ENCODE results near the gene SH3GL3.

The SH3GL3 gene

GRCh38 chr15:83475551-83475950, 28.4 kb downstream of the SH3GL3 start:
- no peak overlapping the region for H3K4ac ChIP-seq (ENCODE audit: low read length)
- H4K91ac ChIP-seq (ENCODE audit: low read depth, low read length, poor library complexity) = no peak overlapping the region
- no peak overlapping the region for H3K27ac ChIP-seq (replicated peaks; ENCODE audit: low read length)
- H3K4me2 ChIP-seq (ENCODE audit: insufficient read depth, low read length, poor library complexity, severe bottlenecking) = no peak overlapping the region
- H3K18ac ChIP-seq (ENCODE audit: low read length) = no peak overlapping the region
- H3K23ac ChIP-seq (ENCODE audit: low read depth, low read length, poor library complexity) = no peak overlapping the region
- no peak overlapping the region for H2BK120ac ChIP-seq (ENCODE audit: low read depth, low read length)
- H3K4me1 ChIP-seq (ENCODE audit: control insufficient read depth in 2 of 2, insufficient read depth in 1 of 2, low read depth in 1 of 2, low read length in 2 of 2) = peaks cover 0 to 7% of the 10 kb centered on the region in 2 donors
- DNase-seq (ENCODE audit: low spot score) = peak; percentile 15
- H2AFZ ChIP-seq (ENCODE audit: low read length) = no peak overlapping the region
- no peak overlapping the region for H2BK5ac ChIP-seq (ENCODE audit: low read length)
- H2BK15ac ChIP-seq (ENCODE audit: low read length) = no peak overlapping the region
- no peaks in the 10 kb centered on the region for H3K27me3 ChIP-seq (ENCODE audit: control insufficient read depth in 3 of 3, insufficient read depth in 3 of 3, low read depth in 1 of 3, low read length in 3 of 3)
- no peak overlapping the region for H3K9ac ChIP-seq (ENCODE audit: low read depth, low read length, poor library complexity)
- no peak overlapping the region for H4K8ac ChIP-seq (ENCODE audit: low read depth, low read length)
- no peak overlapping the region for H2BK12ac ChIP-seq (ENCODE audit: low read length)
- peaks cover 0 to 2% of the 10 kb centered on the region in 2 donors for H3K9me3 ChIP-seq (replicated peaks in 1 of 2; ENCODE audit: control insufficient read depth in 2 of 2, insufficient read depth in 1 of 2, low read depth in 1 of 2, low read length in 2 of 2)
- no CpG with 5 or more reads among the region's 2 CpGs for WGBS, 2 donors (ENCODE audit: extremely low coverage in 2 of 2, insufficient read length in 2 of 2, insufficient replicate concordance in 1 of 2)
- no peak overlapping the region for H3K14ac ChIP-seq (ENCODE audit: low read length)
- H3K79me1 ChIP-seq (ENCODE audit: low read depth, low read length) = no peaks in the 10 kb centered on the region
- H3K4me3 ChIP-seq (ENCODE audit: low read length in 2 of 2) = no peak overlapping the region
- H2AK5ac ChIP-seq (ENCODE audit: low read depth, low read length) = no peak overlapping the region
- no peaks in the 10 kb centered on the region for H3K36me3 ChIP-seq (replicated peaks in 1 of 2; ENCODE audit: control insufficient read depth in 2 of 2, insufficient read depth in 2 of 2, low read length in 2 of 2)

- no CpG with 5 or more reads among the region's 2 CpGs for WGBS, 2 donors (ENCODE audit: extremely low coverage in 2 of 2, insufficient read length in 2 of 2, insufficient replicate concordance in 1 of 2)
Measured at GRCh38 chr15:83476066-83476465, 28.9 kb downstream of the SH3GL3 start.

GRCh38 chr15:83476708-83477107, 29.6 kb downstream of the SH3GL3 start:
- Histone ChIP-seq H3K4me3 (ENCODE audit: low read length in 2 of 2) (no peak overlapping the region), H3K9ac (ENCODE audit: low read depth, low read length, poor library complexity) (no peak overlapping the region), H3K9me3 (replicated peaks in 1 of 2; ENCODE audit: control insufficient read depth in 2 of 2, insufficient read depth in 1 of 2, low read depth in 1 of 2, low read length in 2 of 2) (peaks cover 0 to 2% of the 10 kb centered on the region in 2 donors), H3K36me3 (replicated peaks in 1 of 2; ENCODE audit: control insufficient read depth in 2 of 2, insufficient read depth in 2 of 2, low read length in 2 of 2) (no peaks in the 10 kb centered on the region), H3K18ac (ENCODE audit: low read length) (no peak overlapping the region), H4K8ac (ENCODE audit: low read depth, low read length) (no peak overlapping the region), H3K79me1 (ENCODE audit: low read depth, low read length) (no peaks in the 10 kb centered on the region), H3K23ac (ENCODE audit: low read depth, low read length, poor library complexity) (no peak overlapping the region), H3K27ac (replicated peaks; ENCODE audit: low read length) (no peak overlapping the region), H2BK12ac (ENCODE audit: low read length) (no peak overlapping the region), H2AFZ (ENCODE audit: low read length) (no peak overlapping the region), H3K4me1 (ENCODE audit: control insufficient read depth in 2 of 2, insufficient read depth in 1 of 2, low read depth in 1 of 2, low read length in 2 of 2) (peaks cover 0 to 7% of the 10 kb centered on the region in 2 donors), H2BK120ac (ENCODE audit: low read depth, low read length) (no peak overlapping the region), H2BK15ac (ENCODE audit: low read length) (no peak overlapping the region), H2AK5ac (ENCODE audit: low read depth, low read length) (no peak overlapping the region), H2BK5ac (ENCODE audit: low read length) (no peak overlapping the region), H3K14ac (ENCODE audit: low read length) (no peak overlapping the region), H3K4ac (ENCODE audit: low read length) (no peak overlapping the region), H4K91ac (ENCODE audit: low read depth, low read length, poor library complexity) (no peak overlapping the region), H3K4me2 (ENCODE audit: insufficient read depth, low read length, poor library complexity, severe bottlenecking) (no peak overlapping the region), H3K27me3 (ENCODE audit: control insufficient read depth in 3 of 3, insufficient read depth in 3 of 3, low read depth in 1 of 3, low read length in 3 of 3) (no peaks in the 10 kb centered on the region)
- DNase-seq (ENCODE audit: low spot score) = no peak
- WGBS, 2 donors (ENCODE audit: extremely low coverage in 2 of 2, insufficient read length in 2 of 2, insufficient replicate concordance in 1 of 2) = no CpG with 5 or more reads among the region's 2 CpGs

More at GRCh38 chr15:83476066-83476465, 28.9 kb downstream of the SH3GL3 start:
- no peak overlapping the region for H3K23ac ChIP-seq (ENCODE audit: low read depth, low read length, poor library complexity)
- H4K91ac ChIP-seq (ENCODE audit: low read depth, low read length, poor library complexity) = no peak overlapping the region
- H3K4me2 ChIP-seq (ENCODE audit: insufficient read depth, low read length, poor library complexity, severe bottlenecking) = no peak overlapping the region
- H2BK5ac ChIP-seq (ENCODE audit: low read length) = no peak overlapping the region
- no peak overlapping the region for H3K4me3 ChIP-seq (ENCODE audit: low read length in 2 of 2)
- no peak overlapping the region for H3K27ac ChIP-seq (replicated peaks; ENCODE audit: low read length)
- no peak overlapping the region for H2BK120ac ChIP-seq (ENCODE audit: low read depth, low read length)
- no peaks in the 10 kb centered on the region for H3K36me3 ChIP-seq (replicated peaks in 1 of 2; ENCODE audit: control insufficient read depth in 2 of 2, insufficient read depth in 2 of 2, low read length in 2 of 2)
- H2AK5ac ChIP-seq (ENCODE audit: low read depth, low read length) = no peak overlapping the region
- no peak overlapping the region for H2AFZ ChIP-seq (ENCODE audit: low read length)
- no peak overlapping the region for H2BK12ac ChIP-seq (ENCODE audit: low read length)
- DNase-seq (ENCODE audit: low spot score) = no peak
- peaks cover 0 to 7% of the 10 kb centered on the region in 2 donors for H3K4me1 ChIP-seq (ENCODE audit: control insufficient read depth in 2 of 2, insufficient read depth in 1 of 2, low read depth in 1 of 2, low read length in 2 of 2)
- H3K14ac ChIP-seq (ENCODE audit: low read length) = no peak overlapping the region
- H2BK15ac ChIP-seq (ENCODE audit: low read length) = no peak overlapping the region
- H3K9me3 ChIP-seq (replicated peaks in 1 of 2; ENCODE audit: control insufficient read depth in 2 of 2, insufficient read depth in 1 of 2, low read depth in 1 of 2, low read length in 2 of 2) = peaks cover 0 to 2% of the 10 kb centered on the region in 2 donors
- H3K27me3 ChIP-seq (ENCODE audit: control insufficient read depth in 3 of 3, insufficient read depth in 3 of 3, low read depth in 1 of 3, low read length in 3 of 3) = no peaks in the 10 kb centered on the region
- no peak overlapping the region for H3K9ac ChIP-seq (ENCODE audit: low read depth, low read length, poor library complexity)
- H3K4ac ChIP-seq (ENCODE audit: low read length) = no peak overlapping the region
- H3K18ac ChIP-seq (ENCODE audit: low read length) = no peak overlapping the region
- H4K8ac ChIP-seq (ENCODE audit: low read depth, low read length) = no peak overlapping the region
- no peaks in the 10 kb centered on the region for H3K79me1 ChIP-seq (ENCODE audit: low read depth, low read length)

GRCh38 chr15:83477172-83477807, 30.1 kb downstream of the SH3GL3 start:
- no peak overlapping the region for H3K4ac ChIP-seq (ENCODE audit: low read length)
- H3K4me1 ChIP-seq (ENCODE audit: control insufficient read depth in 2 of 2, insufficient read depth in 1 of 2, low read depth in 1 of 2, low read length in 2 of 2) = peaks cover 0 to 7% of the 10 kb centered on the region in 2 donors
- H3K18ac ChIP-seq (ENCODE audit: low read length) = no peak overlapping the region
- H3K27ac ChIP-seq (replicated peaks; ENCODE audit: low read length) = no peak overlapping the region
- no peak overlapping the region for H3K4me3 ChIP-seq (ENCODE audit: low read length in 2 of 2)
- DNase-seq (ENCODE audit: low spot score) = no peak
- no peak overlapping the region for H3K4me2 ChIP-seq (ENCODE audit: insufficient read depth, low read length, poor library complexity, severe bottlenecking)
- H2BK5ac ChIP-seq (ENCODE audit: low read length) = no peak overlapping the region
- H3K36me3 ChIP-seq (replicated peaks in 1 of 2; ENCODE audit: control insufficient read depth in 2 of 2, insufficient read depth in 2 of 2, low read length in 2 of 2) = no peaks in the 10 kb centered on the region
- peaks cover 0 to 2% of the 10 kb centered on the region in 2 donors for H3K9me3 ChIP-seq (replicated peaks in 1 of 2; ENCODE audit: control insufficient read depth in 2 of 2, insufficient read depth in 1 of 2, low read depth in 1 of 2, low read length in 2 of 2)
- H2BK120ac ChIP-seq (ENCODE audit: low read depth, low read length) = no peak overlapping the region
- H3K27me3 ChIP-seq (ENCODE audit: control insufficient read depth in 3 of 3, insufficient read depth in 3 of 3, low read depth in 1 of 3, low read length in 3 of 3) = no peaks in the 10 kb centered on the region
- H3K14ac ChIP-seq (ENCODE audit: low read length) = no peak overlapping the region
- H2AFZ ChIP-seq (ENCODE audit: low read length) = no peak overlapping the region
- no peak overlapping the region for H4K91ac ChIP-seq (ENCODE audit: low read depth, low read length, poor library complexity)
- no peak overlapping the region for H2BK15ac ChIP-seq (ENCODE audit: low read length)
- no peak overlapping the region for H3K23ac ChIP-seq (ENCODE audit: low read depth, low read length, poor library complexity)
- no peak overlapping the region for H2BK12ac ChIP-seq (ENCODE audit: low read length)
- H3K79me1 ChIP-seq (ENCODE audit: low read depth, low read length) = no peaks in the 10 kb centered on the region
- H3K9ac ChIP-seq (ENCODE audit: low read depth, low read length, poor library complexity) = no peak overlapping the region
- no CpG with 5 or more reads among the region's 3 CpGs for WGBS, 2 donors (ENCODE audit: extremely low coverage in 2 of 2, insufficient read length in 2 of 2, insufficient replicate concordance in 1 of 2)
- H4K8ac ChIP-seq (ENCODE audit: low read depth, low read length) = no peak overlapping the region
- H2AK5ac ChIP-seq (ENCODE audit: low read depth, low read length) = no peak overlapping the region

Measured in neuronal stem cell (in vitro differentiated cells).